HEK293 (cell line): ENCODE data around the gene SRI.

ENCODE experiments used
- CTCF ChIA-PET: fragments of 350-600 bp; formaldehyde crosslinking; extraction: SDS; loops from one replicate; lab custom pipeline; 2021; ENCODE audit warnings: antibody characterized with exemption; lab: Yijun Ruan, JAX
- POLR2A ChIA-PET: fragments of 300-600 bp; formaldehyde crosslinking; extraction: SDS; loops from one replicate; lab custom pipeline; 2020; ENCODE audit warnings: antibody characterized with exemption, inconsistent platforms; lab: Yijun Ruan, JAX
- H3K27ac ChIP-seq: fragments of 200-500 bp; sonication (Bioruptor generic); 2 replicates; pipeline ENCODE4 v1.5.1; 2014; ENCODE audit warnings: low read depth, low read length, control low read depth, inconsistent platforms; ENCODE audit errors: extremely low read depth
- H3K36me3 ChIP-seq, 2 experiments: fragments of 200-500 bp in 1 of 2; sonication (Bioruptor generic) in 1 of 2; 1 replicate in 1 of 2; 2 replicates in 1 of 2; pipeline ENCODE4 v1.5.1; 2014 to 2017; ENCODE audit warnings: inconsistent platforms in 2 of 2, low read length in 2 of 2; ENCODE audit not compliant: control insufficient read depth in 2 of 2, insufficient read depth in 1 of 2
- H3K4me1 ChIP-seq: fragments of 200-500 bp; sonication (Bioruptor generic); 2 replicates; pipeline ENCODE4 v1.5.1; 2014; ENCODE audit warnings: mild to moderate bottlenecking, low read length, inconsistent platforms; ENCODE audit not compliant: control insufficient read depth, insufficient read depth
- H3K4me3 ChIP-seq: 2 replicates; pipeline ENCODE4 v1.5.1; 2011; ENCODE audit warnings: low read depth, mild to moderate bottlenecking, control low read depth, low read length, moderate library complexity
- H3K9me3 ChIP-seq: fragments of 200-500 bp; sonication (Bioruptor generic); 2 replicates; pipeline ENCODE4 v1.5.1; 2014; ENCODE audit warnings: low read depth, low read length, inconsistent platforms; ENCODE audit not compliant: control insufficient read depth, insufficient read depth
- GLI2 ChIP-seq: fragments of 450-650 bp; formaldehyde crosslinking; IDR thresholded peaks from 2 replicates; pipeline ENCODE4; 2017; ENCODE audit warnings: missing biosample characterization, missing genetic modification characterization, low read depth, borderline replicate concordance
- GLIS1 ChIP-seq: fragments of 450-650 bp; formaldehyde crosslinking; IDR thresholded peaks from 2 replicates; pipeline ENCODE4 v1.5.1; 2016; ENCODE audit warnings: missing biosample characterization, missing genetic modification characterization
- KLF9 ChIP-seq: fragments of 450-650 bp; formaldehyde crosslinking; IDR thresholded peaks from 2 replicates; pipeline ENCODE4 v1.5.1; 2016; ENCODE audit warnings: missing biosample characterization, missing genetic modification characterization, low read depth
- PRDM1 ChIP-seq: fragments of 450-650 bp; formaldehyde crosslinking; IDR thresholded peaks from 2 replicates; pipeline ENCODE4; 2016; ENCODE audit warnings: missing biosample characterization, missing genetic modification characterization
- SCRT2 ChIP-seq: fragments of 450-650 bp; formaldehyde crosslinking; IDR thresholded peaks from 2 replicates; pipeline ENCODE4 v1.5.1; 2016; ENCODE audit warnings: missing biosample characterization, missing genetic modification characterization
- ZBTB21 ChIP-seq: fragments of 450-650 bp; formaldehyde crosslinking; IDR thresholded peaks from 2 replicates; pipeline ENCODE4 v1.5.1; 2017; ENCODE audit warnings: missing biosample characterization, missing genetic modification characterization
- ZBTB48 ChIP-seq: fragments of 450-650 bp; formaldehyde crosslinking; IDR thresholded peaks from 2 replicates; pipeline ENCODE4 v1.5.1; 2016; ENCODE audit warnings: missing biosample characterization, missing genetic modification characterization
- ZFP69B ChIP-seq: fragments of 450-650 bp; formaldehyde crosslinking; IDR thresholded peaks from 2 replicates; pipeline ENCODE4 v1.5.1; 2016; ENCODE audit warnings: missing biosample characterization, missing genetic modification characterization
- ZNF133 ChIP-seq: fragments of 450-650 bp; formaldehyde crosslinking; IDR thresholded peaks from 2 replicates; pipeline ENCODE4 v1.5.1; 2016; ENCODE audit warnings: missing biosample characterization, missing genetic modification characterization
- ZNF19 ChIP-seq: fragments of 450-650 bp; formaldehyde crosslinking; IDR thresholded peaks from 2 replicates; pipeline ENCODE4; 2016; ENCODE audit warnings: missing biosample characterization, missing genetic modification characterization, low read depth
- ZNF2 ChIP-seq: fragments of 450-650 bp; formaldehyde crosslinking; IDR thresholded peaks from 2 replicates; pipeline ENCODE4 v1.5.1; 2016; ENCODE audit warnings: missing biosample characterization, missing genetic modification characterization
- ZNF202 ChIP-seq: fragments of 450-650 bp; formaldehyde crosslinking; IDR thresholded peaks from 2 replicates; pipeline ENCODE4 v1.5.1; 2016; ENCODE audit warnings: missing biosample characterization, missing genetic modification characterization, borderline replicate concordance
- ZNF211 ChIP-seq: fragments of 450-650 bp; formaldehyde crosslinking; IDR thresholded peaks from 2 replicates; pipeline ENCODE4 v1.5.1; 2016; ENCODE audit warnings: low read depth, missing biosample characterization, missing genetic modification characterization
- ZNF214 ChIP-seq: fragments of 450-650 bp; formaldehyde crosslinking; IDR thresholded peaks from 2 replicates; pipeline ENCODE4 v1.5.1; 2017; ENCODE audit warnings: missing biosample characterization, mild to moderate bottlenecking, missing genetic modification characterization, borderline replicate concordance
- ZNF23 ChIP-seq: fragments of 450-650 bp; formaldehyde crosslinking; IDR thresholded peaks from 2 replicates; pipeline ENCODE4 v1.5.1; 2016; ENCODE audit warnings: missing biosample characterization, missing genetic modification characterization, borderline replicate concordance
- ZNF24 ChIP-seq: fragments of 450-650 bp; formaldehyde crosslinking; IDR thresholded peaks from 2 replicates; pipeline ENCODE4 v1.5.1; 2016; ENCODE audit warnings: missing biosample characterization, missing genetic modification characterization
- ZNF426 ChIP-seq: fragments of 450-650 bp; formaldehyde crosslinking; IDR thresholded peaks from 2 replicates; pipeline ENCODE4 v1.5.1; 2017; ENCODE audit warnings: missing biosample characterization, missing genetic modification characterization, mild to moderate bottlenecking, inconsistent platforms, moderate library complexity
- ZNF510 ChIP-seq: fragments of 450-650 bp; formaldehyde crosslinking; IDR thresholded peaks from 2 replicates; pipeline ENCODE4 v1.5.1; 2018; ENCODE audit warnings: mild to moderate bottlenecking, missing genetic modification characterization, missing biosample characterization; ENCODE audit not compliant: insufficient replicate concordance
- ZNF600 ChIP-seq: fragments of 450-650 bp; formaldehyde crosslinking; IDR thresholded peaks from 2 replicates; pipeline ENCODE4 v1.5.1; 2016; ENCODE audit warnings: missing biosample characterization, missing genetic modification characterization
- ZNF623 ChIP-seq: fragments of 450-650 bp; formaldehyde crosslinking; IDR thresholded peaks from 2 replicates; pipeline ENCODE4 v1.5.1; 2016; ENCODE audit warnings: missing biosample characterization, missing genetic modification characterization
- ZNF624 ChIP-seq: fragments of 450-650 bp; formaldehyde crosslinking; IDR thresholded peaks from 2 replicates; pipeline ENCODE4 v1.5.1; 2017; ENCODE audit warnings: missing biosample characterization, missing genetic modification characterization
- ZNF654 ChIP-seq: fragments of 450-650 bp; formaldehyde crosslinking; IDR thresholded peaks from 2 replicates; pipeline ENCODE4 v1.5.1; 2016; ENCODE audit warnings: low read depth, missing biosample characterization, missing genetic modification characterization
- ZSCAN16 ChIP-seq: fragments of 450-650 bp; formaldehyde crosslinking; IDR thresholded peaks from 2 replicates; pipeline ENCODE4 v1.5.1; 2016; ENCODE audit warnings: missing biosample characterization, missing genetic modification characterization
- TF ChIP-seq, protein P1 (sequence below): fragments of 450-650 bp; formaldehyde crosslinking; IDR thresholded peaks from 2 replicates; pipeline ENCODE4 v1.5.1; 2017; ENCODE audit warnings: missing biosample characterization, missing genetic modification characterization
- TF ChIP-seq, protein P2 (sequence below): fragments of 450-650 bp; formaldehyde crosslinking; IDR thresholded peaks from 2 replicates; pipeline ENCODE4 v1.5.1; 2016; ENCODE audit warnings: missing biosample characterization, missing genetic modification characterization

SRI gene

DNA sequence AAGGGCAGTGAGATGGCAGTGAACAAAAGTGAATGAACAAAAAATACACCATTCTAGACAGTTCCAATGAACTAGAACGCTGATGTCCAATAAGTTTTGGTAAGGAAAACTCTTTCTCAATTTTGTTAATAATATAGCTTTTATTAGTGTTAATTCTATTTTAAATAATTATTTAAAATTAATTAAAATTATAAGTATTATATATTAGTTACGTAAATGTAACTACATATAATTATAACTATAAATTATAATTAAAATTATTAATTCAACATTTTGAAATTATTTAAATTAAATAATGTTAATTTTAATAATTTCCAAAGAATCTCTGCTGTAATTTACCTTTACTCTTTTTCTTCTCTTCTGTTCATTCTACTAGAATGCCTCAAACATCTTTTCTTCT lies 5.4 kb downstream of the SRI start:
- Histone ChIP-seq H3K9me3 (no peaks in the 10 kb centered on the region), H3K27ac (no peak overlapping the region), H3K36me3 (peaks cover 33 to 70% of the 10 kb centered on the region in 2 experiments), H3K4me1 (0 out of 2 replicates have a peak, but pooled peaks cover 5% of the 10 kb centered on the region), H3K4me3 (no peak overlapping the region)
- CTCF ChIA-PET: interaction anchor here (0.6 kb wide), 1 partner anchor 29 kb away, joined by 5 read pairs; no protein-coding TSS in a partner anchor
- POLR2A ChIA-PET: no interaction called here
- TF ChIP-seq ZNF654 (tag by site-specific recombination) (no peak), SCRT2 (tag by site-specific recombination) (no peak), ZBTB48 (no peak), ZNF623 (tag by site-specific recombination) (no peak), ZNF23 (no peak), ZSCAN16 (tag by site-specific recombination) (no peak), PRDM1 (tag by site-specific recombination) (no peak), KLF9 (tag by site-specific recombination) (no peak), ZNF19 (no peak), ZNF133 (no peak), ZFP69B (tag by site-specific recombination) (no peak), ZNF426 (tag by site-specific recombination) (no peak)
- TF ChIP-seq, protein P1, sequence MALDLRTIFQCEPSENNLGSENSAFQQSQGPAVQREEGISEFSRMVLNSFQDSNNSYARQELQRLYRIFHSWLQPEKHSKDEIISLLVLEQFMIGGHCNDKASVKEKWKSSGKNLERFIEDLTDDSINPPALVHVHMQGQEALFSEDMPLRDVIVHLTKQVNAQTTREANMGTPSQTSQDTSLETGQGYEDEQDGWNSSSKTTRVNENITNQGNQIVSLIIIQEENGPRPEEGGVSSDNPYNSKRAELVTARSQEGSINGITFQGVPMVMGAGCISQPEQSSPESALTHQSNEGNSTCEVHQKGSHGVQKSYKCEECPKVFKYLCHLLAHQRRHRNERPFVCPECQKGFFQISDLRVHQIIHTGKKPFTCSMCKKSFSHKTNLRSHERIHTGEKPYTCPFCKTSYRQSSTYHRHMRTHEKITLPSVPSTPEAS (tag by site-specific recombination): no peak

DNA sequence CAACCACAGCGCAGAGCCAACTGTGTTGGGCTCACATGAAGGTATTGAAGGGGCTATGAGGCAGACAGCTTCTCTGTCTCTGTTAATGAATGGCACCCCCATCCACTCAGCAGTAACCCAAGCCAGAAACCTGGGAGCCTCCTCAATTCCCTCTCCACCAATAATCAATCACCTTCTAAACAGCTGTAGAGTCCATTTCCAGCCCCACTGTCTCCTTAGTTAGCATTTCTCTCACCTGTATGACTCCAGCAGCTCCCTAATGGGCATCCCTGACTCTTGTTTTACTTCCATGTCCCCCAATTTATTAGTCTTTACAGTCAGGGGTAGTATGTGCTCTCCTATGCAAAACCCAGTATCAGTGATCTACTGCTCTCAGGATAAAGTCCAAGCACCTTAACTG lies 6.9 kb downstream of the SRI start:
- Histone ChIP-seq H3K36me3 (peaks cover 48 to 85% of the 10 kb centered on the region in 2 experiments), H3K4me3 (no peak overlapping the region), H3K4me1 (0 out of 2 replicates have a peak, but pooled peaks cover under 1% of the 10 kb centered on the region), H3K9me3 (no peaks in the 10 kb centered on the region), H3K27ac (no peak overlapping the region)
- ChIA-PET POLR2A (interaction anchor here (1.6 kb wide), 1 partner anchor 9 kb away, joined by 3 read pairs; no protein-coding TSS in a partner anchor), CTCF (no interaction called here)
- TF ChIP-seq GLIS1 (tag by site-specific recombination): no peak
- TF ChIP-seq ZNF624 (tag by site-specific recombination): no peak
- TF ChIP-seq ZNF202 (tag by site-specific recombination): no peak
- TF ChIP-seq ZNF211 (tag by site-specific recombination): no peak
- no peak for TF ChIP-seq GLI2 (tag by site-specific recombination)
- TF ChIP-seq ZNF24 (tag by site-specific recombination): no peak
- no peak for TF ChIP-seq ZBTB21
- no peak for TF ChIP-seq ZNF2
- no peak for TF ChIP-seq ZNF214 (tag by site-specific recombination)
- TF ChIP-seq ZNF600 (tag by site-specific recombination): no peak
- no peak for TF ChIP-seq ZNF510 (tag by site-specific recombination)
- TF ChIP-seq, protein P2, sequence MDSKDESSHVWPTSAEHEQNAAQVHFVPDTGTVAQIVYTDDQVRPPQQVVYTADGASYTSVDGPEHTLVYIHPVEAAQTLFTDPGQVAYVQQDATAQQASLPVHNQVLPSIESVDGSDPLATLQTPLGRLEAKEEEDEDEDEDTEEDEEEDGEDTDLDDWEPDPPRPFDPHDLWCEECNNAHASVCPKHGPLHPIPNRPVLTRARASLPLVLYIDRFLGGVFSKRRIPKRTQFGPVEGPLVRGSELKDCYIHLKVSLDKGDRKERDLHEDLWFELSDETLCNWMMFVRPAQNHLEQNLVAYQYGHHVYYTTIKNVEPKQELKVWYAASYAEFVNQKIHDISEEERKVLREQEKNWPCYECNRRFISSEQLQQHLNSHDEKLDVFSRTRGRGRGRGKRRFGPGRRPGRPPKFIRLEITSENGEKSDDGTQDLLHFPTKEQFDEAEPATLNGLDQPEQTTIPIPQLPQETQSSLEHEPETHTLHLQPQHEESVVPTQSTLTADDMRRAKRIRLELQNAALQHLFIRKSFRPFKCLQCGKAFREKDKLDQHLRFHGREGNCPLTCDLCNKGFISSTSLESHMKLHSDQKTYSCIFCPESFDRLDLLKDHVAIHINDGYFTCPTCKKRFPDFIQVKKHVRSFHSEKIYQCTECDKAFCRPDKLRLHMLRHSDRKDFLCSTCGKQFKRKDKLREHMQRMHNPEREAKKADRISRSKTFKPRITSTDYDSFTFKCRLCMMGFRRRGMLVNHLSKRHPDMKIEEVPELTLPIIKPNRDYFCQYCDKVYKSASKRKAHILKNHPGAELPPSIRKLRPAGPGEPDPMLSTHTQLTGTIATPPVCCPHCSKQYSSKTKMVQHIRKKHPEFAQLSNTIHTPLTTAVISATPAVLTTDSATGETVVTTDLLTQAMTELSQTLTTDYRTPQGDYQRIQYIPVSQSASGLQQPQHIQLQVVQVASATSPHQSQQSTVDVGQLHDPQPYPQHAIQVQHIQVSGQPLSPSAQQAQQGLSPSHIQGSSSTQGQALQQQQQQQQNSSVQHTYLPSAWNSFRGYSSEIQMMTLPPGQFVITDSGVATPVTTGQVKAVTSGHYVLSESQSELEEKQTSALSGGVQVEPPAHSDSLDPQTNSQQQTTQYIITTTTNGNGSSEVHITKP (tag by site-specific recombination): no peak
